ENCODE measurements around the gene CDC20. TPM values are rescaled to one million over a fixed set of nuclear protein-coding genes. Genes with fewer than 3 reads are reported as not detected.

The CDC20 gene
- total RNA-seq, 4 donors from 2014 or later, result 0.38 to 3.0 (median 1.6) TPM

DNA sequence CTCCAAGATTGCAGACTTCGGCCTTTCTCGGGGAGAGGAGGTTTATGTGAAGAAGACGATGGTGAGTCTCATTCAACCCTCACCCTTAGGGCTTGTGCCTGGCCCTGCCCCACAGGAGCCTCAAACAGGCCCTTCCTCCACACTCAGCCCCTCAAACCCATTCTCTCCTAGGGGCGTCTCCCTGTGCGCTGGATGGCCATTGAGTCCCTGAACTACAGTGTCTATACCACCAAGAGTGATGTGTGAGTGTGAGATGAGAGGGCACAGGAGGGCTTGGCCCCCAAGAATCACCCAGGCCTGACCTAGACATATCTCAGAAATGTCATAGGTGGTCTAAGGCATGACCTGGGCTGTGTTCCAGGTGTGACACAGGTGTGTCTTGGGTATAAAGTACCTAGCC, 39.5 kb upstream of the CDC20 start:
- TF ChIP-seq, protein P1, sequence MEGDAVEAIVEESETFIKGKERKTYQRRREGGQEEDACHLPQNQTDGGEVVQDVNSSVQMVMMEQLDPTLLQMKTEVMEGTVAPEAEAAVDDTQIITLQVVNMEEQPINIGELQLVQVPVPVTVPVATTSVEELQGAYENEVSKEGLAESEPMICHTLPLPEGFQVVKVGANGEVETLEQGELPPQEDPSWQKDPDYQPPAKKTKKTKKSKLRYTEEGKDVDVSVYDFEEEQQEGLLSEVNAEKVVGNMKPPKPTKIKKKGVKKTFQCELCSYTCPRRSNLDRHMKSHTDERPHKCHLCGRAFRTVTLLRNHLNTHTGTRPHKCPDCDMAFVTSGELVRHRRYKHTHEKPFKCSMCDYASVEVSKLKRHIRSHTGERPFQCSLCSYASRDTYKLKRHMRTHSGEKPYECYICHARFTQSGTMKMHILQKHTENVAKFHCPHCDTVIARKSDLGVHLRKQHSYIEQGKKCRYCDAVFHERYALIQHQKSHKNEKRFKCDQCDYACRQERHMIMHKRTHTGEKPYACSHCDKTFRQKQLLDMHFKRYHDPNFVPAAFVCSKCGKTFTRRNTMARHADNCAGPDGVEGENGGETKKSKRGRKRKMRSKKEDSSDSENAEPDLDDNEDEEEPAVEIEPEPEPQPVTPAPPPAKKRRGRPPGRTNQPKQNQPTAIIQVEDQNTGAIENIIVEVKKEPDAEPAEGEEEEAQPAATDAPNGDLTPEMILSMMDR (IDR thresholded peaks at IDR 0.05), result no peak
- ATAC-seq (ENCODE audit: low FRiP score) (no peak), DNase-seq (ENCODE audit: low spot score) (no peak)

GRCh38 chr1:43319766-43320165, 39.0 kb upstream of the CDC20 start:
- no peak for ATAC-seq (ENCODE audit: low FRiP score)
- TF ChIP-seq, protein P1 (IDR thresholded peaks at IDR 0.05), result no peak
- no peak for DNase-seq (ENCODE audit: low spot score)

GRCh38 chr1:43321331-43321891, 37.4 kb upstream of the CDC20 start:
- DNase-seq (ENCODE audit: low spot score), result no peak
- no peak for ATAC-seq (ENCODE audit: low FRiP score)
- TF ChIP-seq, protein P1 (IDR thresholded peaks at IDR 0.05), result no peak

- DNase-seq (ENCODE audit: low spot score) (no peak), ATAC-seq (ENCODE audit: low FRiP score) (no peak)
- TF ChIP-seq, protein P1 (IDR thresholded peaks at IDR 0.05), result no peak
Measured at GRCh38 chr1:43322506-43322905, 36.3 kb upstream of the CDC20 start.

DNA sequence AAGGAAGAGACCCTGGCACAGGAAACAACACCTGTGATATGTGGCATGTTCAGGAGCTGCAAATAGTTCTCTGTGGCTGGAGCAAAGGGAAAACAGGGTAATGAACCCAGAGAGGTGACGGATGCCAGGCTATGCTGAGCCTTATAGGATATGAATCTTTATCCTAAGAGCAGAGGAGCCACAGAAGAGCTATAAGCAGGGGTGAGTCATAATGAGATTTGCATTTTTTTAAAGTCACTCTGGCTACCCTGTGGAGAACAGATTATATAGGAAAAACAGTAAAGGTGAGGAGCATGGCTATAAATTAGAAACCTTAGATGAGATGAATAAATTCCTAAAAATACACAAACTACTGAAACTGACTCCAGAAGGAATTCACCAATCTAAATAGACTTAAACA, 34.0 kb upstream of the CDC20 start:
- TF ChIP-seq, protein P1 (IDR thresholded peaks at IDR 0.05), result no peak
- no peak for DNase-seq (ENCODE audit: low spot score)
- ATAC-seq (ENCODE audit: low FRiP score), result no peak

GRCh38 chr1:43325381-43325780, 33.4 kb upstream of the CDC20 start:
- ATAC-seq (ENCODE audit: low FRiP score) (no peak), DNase-seq (ENCODE audit: low spot score) (no peak)
- TF ChIP-seq, protein P1 (IDR thresholded peaks at IDR 0.05), result no peak

GRCh38 chr1:43327549-43328292, 31.1 kb upstream of the CDC20 start:
- TF ChIP-seq, protein P1 (IDR thresholded peaks at IDR 0.05), result no peak
- ATAC-seq (ENCODE audit: low FRiP score), result no peak

More at GRCh38 chr1:43327549-43328292, 31.1 kb upstream of the CDC20 start:
- no peak for DNase-seq (ENCODE audit: low spot score)
